ENCODE data around the gene SHISA9.

Gene SHISA9

DNA sequence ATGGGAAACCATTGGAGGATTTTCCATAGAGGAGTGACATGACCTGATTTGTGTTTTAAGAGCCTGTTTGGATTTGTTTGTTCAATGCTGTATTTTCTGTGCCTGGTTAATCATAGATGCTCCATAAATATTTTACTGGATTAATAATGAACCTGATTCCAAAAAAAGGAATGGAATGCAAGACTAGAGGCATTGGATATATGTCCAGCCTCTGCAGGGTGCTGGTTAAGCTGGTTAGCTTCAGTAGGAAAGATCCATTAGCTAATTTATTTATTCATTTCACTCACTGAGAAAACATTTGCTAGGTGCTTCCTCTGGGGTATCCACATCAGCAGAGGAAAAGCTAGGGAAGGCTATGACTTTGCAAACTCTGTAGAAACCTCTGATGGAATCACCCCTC lies 57.7 kb downstream of the SHISA9 start:
- no peak for DNase-seq

DNA sequence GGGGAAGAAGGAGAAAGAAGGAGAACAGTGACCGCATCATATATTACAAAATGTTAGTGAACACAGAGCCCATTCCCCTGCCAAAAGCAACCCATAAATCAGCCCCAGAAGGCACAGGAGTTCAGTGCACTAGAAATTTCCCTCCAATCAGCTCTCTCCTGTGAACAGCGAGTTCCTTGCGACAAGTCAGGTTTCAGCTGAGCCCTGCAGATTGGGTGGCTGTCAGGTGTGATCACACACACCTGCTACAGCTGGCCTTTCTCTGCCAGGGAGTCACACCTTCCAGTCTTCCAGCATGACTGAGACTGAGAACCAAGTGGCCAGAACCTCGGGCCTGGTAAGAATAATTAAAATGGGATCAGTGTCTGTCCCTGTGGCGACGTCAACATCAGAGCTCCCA lies 60.2 kb downstream of the SHISA9 start:
- no peak for DNase-seq

DNA sequence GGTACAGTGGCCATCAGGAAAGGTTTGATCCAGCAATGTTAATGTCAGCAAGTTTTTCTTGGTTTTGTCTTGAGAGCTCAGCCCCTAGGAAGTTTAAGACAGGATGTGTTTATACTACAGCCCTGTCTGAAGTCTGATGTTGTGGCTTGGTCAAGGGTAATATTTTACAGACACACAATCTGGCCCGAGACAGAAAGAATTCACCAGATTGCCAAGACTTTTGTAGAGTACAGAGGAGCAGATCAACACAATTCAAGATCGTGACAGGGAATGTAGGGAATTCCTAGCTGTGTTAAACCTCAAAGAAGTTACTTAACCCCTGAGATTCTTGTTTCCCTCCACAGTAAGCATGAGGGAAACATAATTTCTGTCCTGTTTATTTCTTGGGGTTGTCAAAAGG lies 63.1 kb downstream of the SHISA9 start:
- no peak for DNase-seq

DNA sequence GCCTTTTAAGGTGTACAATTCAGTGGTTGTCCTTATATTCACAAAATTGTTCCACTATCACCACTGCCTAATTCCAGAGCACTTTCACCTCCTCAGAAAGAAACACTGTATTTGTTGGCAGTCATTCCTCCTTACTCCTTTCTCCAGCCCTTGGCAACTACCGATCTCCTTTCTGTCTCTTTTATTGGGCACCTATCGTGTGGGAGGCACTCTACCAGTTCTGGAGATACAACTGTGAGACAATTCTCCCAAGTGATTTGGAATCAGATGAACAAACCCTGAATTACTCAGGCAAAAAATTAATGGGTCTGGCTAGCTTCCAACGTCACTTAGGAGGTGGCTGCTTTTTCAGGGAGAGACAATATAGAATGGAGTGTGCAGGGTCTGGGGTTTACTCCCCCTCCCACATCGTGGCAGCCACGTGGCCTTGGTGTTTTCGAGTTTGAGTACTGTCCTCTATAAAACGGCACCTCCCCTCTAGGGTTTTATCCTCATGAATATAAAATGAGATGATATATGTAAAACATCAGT lies 63.9 kb downstream of the SHISA9 start:
- peak; percentile 65 for DNase-seq

DNA sequence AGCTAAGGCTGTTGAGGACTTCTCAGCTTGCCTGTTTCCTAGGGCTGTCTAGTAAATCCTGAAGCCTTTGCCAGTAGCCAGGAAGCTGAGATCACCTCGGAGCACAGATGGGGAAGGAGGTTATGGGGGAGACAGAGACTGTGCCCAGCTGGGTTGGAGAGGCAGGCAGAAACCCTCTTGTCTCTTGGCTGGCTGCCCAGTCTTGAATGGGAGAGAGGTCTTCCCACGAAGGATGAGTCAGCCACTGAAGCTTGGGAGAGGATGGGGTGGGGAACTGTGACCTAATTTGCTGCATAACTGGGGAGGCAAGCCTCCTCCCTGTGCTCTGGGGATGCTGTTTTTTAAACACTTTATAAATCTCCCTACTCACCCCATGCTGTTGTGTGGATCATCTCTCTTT lies 69.8 kb downstream of the SHISA9 start:
- DNase-seq = peak; percentile 97

DNA sequence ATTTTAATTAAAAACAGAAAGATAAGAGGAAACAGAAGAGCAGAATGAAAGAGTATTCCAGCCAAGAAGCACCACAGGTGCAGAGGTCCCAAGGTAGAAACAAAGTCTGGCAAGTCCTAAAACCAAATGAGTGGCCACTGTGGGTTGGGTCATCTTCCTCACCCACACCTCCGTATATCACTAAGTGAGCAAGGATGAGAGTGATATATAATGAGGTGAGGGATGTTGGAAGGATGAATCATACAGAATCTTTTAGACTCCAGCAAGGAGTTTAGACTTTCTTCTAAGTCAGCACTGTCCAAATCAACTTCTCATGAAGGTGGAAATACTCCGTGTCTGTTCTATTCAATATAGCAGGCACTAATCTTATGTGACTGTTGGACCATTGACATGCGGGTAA lies 70.8 kb downstream of the SHISA9 start:
- DNase-seq = no peak

DNA sequence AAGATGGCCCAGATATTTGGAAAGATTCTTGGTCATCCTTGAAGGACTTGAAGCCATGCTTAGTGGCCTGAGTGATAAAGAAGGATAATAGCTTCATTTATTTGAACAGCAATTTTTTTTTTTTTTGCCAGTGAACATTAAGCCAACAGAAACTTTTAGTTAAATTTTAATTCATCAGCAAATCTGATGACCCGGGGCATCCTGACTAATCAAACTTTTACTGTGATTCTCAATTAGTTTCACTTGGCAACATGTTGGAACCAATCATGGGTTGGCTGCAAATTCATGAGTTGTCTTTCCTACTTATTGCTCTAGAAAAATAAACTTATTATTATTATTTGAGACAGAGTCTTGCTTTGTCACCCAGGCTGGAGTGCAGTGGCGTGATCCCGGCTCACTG lies 74.4 kb downstream of the SHISA9 start:
- no peak for DNase-seq

DNA sequence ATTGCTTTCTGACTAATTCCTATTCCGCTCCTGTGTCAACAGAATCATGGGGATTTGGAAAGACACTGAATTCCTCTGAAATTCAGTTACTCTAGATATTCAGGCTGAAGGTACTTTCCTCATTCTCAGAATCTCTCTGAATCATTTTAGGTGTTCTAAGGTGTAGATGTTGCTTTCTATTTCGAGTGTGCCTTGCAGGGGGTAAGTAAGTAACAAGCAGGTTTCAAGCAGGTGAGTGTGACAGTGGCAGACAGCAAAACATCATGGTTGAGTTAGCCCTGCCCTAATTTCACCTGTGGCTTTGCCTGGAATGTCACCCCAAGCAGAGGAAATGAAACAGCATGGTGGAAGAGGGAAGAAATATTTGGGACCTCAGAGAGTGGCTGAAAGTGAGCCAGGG lies 75.1 kb downstream of the SHISA9 start:
- no peak for DNase-seq

DNA sequence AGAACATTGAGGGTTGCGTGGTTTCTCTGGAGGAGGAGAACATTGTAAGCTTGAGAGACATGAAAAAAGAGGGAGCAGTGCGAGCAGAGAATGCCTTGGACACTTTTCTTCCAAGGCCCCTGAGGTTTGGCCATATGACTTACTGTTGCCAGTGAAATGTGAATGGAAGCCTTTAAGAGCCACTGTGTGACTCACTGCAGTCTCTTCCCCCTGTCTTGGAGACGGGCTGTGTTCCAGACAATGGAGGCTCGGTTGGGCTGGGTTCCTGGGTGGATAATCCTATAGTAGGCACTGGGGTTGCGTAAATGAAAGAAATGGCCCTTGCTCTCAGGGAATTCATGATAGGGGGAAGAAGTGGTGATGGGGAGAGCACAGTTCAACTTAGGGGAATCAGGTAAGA lies 75.5 kb downstream of the SHISA9 start:
- no peak for DNase-seq

DNA sequence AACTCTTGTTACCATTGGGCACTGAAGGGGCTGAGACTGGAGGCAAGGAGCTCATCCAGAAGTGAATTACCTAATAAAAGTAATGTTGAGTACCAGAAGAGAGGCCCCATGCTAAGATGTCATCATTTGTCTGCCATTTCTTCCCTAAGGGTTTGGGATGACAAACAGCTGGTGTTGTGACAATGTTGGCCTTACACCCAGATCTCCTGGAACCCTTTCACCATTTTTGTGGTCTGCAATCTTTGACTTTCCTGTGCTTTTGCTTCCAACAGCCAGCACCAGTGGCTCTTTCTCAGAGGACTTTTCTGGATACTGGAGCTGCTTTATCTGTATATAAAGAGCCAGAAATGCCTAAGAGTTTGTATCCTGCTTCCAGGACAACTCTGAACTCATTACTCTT lies 84.1 kb downstream of the SHISA9 start:
- no peak for DNase-seq

DNA sequence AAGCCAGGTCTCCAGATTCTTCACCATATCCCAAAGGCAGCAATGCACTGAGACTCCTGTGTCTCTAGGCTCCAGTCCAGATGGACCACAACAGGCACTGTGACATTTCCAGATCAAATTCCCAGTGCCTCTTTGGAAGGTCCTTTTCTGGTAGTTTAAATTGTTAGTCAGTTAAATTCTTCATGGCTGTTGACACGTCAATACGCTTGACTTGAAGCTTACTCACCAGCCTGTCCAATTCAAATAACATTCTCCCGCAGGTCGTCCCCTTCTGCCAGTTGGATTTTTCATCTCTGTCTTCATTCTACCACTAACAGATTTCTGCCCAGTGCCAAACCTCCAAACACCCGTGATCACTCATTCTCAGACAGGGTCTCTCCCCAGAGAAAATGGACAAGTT lies 86.7 kb downstream of the SHISA9 start:
- no peak for DNase-seq

DNA sequence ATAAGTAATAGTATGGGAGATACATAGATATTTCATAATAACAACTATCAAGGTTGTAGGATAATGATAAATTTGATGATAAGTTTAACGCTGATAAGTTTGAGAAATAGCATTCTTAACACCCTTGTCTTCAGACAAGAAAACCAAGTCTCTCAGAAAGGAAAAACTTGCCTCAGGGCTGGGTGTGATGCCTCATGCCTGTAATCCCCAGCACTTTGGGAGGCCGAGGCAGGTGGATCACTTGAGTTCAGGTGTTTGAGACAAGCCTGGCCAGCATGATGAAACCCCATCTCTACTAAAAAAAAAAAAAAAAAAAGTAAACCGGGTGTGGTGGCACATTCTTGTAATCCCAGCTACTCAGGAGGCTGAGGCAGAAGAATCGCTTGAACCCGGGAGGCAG lies 90.7 kb downstream of the SHISA9 start:
- no peak for DNase-seq

DNA sequence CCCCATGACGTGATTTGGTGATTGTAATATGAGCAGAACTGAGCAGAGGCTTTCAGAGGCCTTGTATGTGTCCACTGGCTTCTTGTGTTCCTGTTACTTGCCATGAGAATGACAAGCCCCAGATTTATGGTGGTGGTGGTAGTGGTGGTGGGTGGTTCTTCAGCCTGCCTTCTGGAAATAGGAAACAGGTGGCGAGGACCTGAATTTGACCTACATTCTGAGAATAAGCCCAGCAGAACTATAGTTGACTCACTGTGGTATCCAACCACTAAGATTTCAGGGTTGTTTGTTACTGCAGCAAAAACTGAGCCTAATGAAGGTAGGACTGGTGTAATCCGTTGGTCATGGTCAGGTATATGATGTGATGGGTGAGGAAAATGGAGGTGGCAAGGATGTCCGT lies 93.0 kb downstream of the SHISA9 start:
- no peak for DNase-seq

DNA sequence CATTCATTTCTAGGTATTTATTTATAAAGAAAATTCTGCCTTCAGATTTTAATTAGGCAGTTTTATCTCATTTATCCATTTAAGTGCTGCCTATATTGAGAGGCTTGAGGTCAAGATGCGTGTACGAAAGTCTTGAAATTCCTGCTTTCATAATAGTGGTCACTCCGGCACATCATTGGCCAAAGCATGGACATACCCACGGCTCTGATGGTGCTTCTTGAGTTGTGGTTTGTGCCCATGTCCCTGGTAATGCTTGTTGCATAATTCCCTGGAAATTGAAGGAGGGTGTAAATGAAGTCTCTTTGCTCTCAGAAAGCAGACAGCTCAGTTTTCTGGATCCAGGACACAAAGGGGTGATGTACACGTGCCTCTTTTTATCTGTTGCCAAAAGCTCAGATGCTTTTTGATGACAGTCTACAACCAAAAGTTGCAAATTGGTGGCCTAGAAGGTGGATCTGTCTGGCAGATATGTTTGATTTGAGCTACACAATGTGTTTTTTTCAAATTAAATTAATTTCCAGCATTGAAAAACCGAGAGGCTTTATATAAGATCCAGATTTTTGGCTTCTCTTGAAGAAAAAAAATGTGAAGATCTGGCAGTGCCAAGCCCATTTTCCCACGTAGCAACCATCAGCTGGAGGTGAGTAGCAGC lies 94.4 kb downstream of the SHISA9 start:
- DNase-seq = no peak

DNA sequence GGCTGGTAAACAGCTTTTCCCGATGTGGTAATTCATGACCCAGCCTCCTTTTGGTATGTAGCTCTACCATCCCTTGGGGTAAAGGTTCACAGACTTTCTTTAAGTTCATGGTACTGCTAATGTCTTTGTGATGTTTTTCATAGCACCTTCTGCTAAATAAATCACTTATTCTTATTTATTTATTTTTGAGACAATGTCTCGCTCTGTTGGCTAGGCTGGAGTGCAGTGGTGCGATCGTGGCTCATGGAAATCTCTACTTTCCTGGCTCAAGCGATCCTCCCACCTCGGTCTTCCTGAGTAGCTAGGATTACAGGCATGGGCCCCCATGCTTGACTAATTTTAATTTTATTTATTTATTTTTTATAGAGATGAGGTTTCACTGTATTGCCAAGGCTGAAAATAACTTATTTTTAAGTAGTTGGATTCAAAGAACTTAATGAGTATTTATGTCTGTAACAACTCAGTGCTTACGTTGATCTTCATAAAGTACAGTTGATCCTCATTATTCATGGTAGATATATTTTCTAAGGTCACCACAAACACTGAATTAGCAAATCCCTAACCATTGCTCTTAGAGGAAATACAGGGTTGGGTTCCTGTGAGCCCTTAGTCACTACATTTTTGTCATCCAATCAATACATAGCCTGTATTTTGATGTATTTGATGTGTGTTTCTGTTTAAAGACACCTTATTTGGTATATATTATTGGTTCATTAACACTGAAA lies 97.1 kb downstream of the SHISA9 start:
- no peak for DNase-seq

DNA sequence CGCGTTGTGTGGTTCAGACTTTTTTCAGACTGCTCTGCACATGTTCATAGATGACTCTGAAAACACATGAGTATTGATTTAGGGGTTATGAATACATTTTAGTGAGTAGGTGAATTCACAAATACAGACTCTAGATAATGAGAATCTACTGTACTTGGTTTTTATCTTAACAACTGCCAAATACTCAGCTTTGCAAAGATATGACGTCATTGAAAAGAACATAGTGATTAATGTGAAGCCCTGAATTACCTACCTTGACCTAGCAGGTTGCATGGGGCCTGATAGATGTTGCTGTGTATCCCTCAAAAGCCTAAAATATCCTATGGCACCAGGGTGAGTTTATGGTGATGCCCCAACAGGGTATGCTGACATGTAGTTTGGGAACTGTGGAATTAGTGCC lies 98.0 kb downstream of the SHISA9 start:
- no peak for DNase-seq

DNA sequence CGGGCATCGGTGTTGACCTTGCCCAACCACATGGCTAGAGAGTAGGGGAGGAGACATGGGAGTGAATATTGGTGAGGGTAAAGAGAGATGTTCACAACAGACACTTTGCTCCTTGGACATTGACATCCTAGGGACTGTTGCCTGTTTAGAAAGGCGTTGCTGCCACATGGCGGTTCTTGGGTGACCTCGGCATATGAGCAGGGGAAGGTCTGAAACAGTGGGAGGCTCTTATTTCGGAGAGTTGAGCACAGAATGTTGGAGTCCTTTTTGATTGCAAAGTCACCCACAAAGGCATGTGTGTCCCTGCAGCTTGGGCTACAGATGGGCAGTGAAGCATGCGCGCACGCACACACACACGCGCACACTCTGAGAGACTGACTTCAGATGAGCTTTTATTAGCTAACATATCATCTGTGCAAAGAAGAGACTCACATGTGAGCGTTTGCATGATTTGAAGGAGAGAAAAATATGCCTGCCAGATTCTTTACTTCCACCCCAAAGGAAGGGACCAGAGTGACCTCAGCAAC lies 104.4 kb downstream of the SHISA9 start:
- no peak for DNase-seq

DNA sequence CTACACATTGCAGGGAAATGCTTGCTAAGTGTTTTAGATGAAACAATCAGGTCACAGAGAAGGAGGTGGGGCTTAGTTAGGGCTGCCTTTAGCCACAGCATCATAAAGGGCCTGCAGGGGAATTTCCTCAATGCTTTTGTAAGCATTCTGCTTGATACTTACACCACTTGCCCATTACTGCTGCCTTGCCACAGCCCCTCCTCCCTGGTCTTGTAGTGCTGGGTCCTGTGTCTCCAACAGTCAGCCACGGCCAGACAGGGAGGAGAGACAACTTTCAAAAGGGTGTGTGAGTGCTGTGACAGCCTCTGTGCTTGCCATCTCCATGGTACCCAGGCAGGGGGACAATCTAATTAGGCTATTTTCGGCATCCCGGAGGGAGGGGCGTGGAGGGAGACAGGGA lies 111.2 kb downstream of the SHISA9 start:
- no peak for DNase-seq

DNA sequence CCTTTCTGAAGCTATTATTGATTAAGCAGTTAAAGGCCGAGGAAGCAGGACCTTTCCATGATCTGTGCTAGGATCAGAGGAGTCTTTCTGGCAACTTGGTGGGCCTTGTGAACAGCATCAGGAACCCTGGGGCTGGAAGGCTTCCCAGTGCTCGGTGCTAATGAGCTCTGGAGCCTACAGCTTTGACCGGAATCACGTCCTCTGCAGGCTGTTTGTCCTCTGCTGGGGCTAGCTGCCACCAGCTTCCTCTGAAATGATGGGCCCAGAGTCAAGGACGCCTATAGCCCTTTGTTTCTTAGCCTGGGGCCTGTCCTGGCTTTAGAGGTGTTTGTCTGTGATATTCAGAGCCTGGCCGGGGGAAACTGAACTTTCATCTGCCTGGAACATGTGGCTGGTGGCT lies 111.6 kb downstream of the SHISA9 start:
- no peak for DNase-seq

DNA sequence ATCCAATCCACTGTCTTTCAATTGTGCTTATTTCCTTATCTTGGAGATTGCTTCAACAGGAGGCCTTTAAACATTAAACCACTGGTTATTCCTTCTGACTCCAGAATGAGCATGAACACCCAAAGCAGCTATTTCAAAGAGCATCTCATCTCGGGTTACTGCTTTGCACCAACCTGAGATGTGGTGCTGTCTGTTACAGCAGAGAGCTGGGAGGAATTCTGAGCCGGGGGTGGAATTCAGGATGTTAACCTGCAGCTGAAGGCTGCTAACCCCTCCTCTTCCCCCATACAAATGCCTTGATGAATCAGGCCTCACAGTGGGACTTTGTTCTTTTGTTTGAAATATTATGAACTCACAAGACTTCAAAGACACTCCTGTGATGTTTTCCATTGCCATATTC lies 113.1 kb downstream of the SHISA9 start:
- no peak for DNase-seq

DNA sequence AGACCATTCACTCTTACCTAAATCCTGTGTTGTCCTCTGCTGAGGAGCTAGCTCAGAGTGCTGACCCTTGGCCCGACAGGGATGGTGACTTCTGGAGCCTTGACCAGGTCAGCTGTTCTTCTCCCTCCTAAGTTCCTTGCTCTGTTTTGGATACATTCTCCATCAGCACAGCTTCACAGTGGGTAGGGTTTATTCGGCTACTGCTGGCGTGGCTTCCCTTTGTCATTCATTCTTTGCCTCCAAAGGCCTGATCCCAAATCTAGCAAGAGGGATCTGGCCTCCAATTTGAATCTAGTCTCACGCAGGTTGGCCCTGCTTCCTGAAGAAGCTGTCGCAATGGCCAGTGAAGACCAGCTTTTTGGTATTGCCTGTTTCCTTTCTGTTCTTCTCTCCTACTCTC lies 116.6 kb downstream of the SHISA9 start:
- no peak for DNase-seq

DNA sequence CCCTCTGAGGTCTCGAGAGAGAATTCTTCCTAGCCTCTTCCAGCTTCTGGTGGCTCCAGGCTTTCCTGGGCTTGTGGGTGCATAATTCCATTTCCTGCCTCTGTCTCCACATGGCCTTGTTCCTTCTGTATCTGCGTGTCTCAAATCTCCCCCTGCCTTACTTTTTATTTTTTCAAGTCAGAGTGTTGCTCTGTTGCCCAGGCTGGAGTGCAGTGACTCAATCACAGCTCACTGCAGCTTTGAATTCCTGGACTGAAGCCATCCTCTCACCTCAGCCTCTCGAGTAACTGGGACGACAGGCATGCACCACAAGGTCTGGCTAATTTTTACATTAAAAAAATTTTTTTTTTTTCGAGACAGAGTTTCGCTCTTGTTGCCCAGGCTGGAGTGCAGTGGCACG lies 120.6 kb downstream of the SHISA9 start:
- DNase-seq = no peak

DNA sequence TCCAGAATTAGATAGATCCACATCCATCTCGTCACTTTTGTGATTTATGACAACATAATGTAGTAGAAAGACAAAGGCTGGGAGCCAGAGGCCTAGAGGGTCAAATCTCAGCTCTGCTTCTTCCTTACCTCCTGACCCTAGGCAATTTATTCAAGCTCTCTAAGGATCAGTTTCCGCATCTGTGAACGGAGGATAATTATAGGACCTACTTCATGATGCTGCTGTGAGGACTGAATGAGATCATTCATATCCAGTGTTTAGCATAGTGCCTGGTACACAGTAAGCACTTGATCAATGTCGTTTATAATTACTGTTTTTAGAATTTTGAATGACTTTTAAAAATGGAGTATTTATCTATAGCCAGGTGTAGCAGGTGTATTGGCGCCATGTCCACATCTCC lies 128.4 kb downstream of the SHISA9 start:
- DNase-seq = no peak

DNA sequence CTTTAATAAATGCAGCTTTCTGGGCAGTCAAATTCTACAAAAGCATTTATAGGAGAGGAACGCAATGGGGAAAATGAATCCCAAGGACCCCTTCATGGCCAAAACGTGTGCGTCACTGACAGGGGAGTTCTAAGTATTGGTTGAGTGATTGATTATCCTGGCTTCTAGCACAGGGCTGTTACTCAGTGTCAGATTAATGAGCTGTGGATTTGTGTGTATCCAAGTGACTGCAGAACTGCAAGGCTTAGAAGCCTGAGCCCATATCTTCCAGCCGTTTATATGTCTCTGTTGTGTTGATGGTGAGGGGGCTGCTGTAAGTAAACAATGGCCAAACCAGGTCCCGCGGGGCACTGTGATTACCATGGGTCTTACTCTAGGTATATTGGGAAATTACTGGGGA lies 129.4 kb downstream of the SHISA9 start:
- no peak for DNase-seq

DNA sequence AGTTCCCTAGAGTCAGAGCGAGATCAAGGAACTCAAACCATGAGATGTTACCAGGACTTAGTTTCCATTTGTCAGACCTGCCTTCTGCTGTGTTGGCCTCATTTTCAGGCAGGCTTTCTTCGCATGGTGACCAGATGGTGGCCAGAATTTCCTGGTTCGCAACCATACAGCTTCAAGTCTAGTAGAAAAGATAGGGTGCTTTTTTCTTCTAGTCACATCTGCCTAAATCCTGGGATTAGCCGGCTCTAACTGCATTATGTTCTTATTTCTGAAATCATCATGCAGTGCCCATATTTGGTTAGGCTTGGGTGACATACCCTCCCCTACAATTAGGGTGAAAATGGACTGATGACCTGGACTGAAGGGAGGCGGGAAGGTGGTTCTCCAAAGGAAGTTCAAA lies 131.5 kb downstream of the SHISA9 start:
- DNase-seq = no peak

Measured in NCI-H345 (cell line).